WERI-Rb-1 (cell line): ENCODE data around the gene SLC30A4.

Experiments used
- DNase-seq: peaks from one replicate; pipeline ENCODE4 v3.0.0-alpha.2; 2020
- H3K27ac ChIP-seq: fragments of 250-450 bp; sonication (Bioruptor Pico); 2 replicates; pipeline ENCODE4 v1.5.1; 2020; ENCODE audit warnings: mild to moderate bottlenecking, moderate library complexity
- H3K27me3 ChIP-seq: fragments of 250-450 bp; sonication (Bioruptor Pico); 2 replicates; pipeline ENCODE4 v1.5.1; 2021; ENCODE audit warnings: mild to moderate bottlenecking, low read depth, moderate library complexity; ENCODE audit not compliant: insufficient read depth, severe bottlenecking
- H3K36me3 ChIP-seq: fragments of 250-450 bp; sonication (Bioruptor Pico); 2 replicates; pipeline ENCODE4 v1.5.1; 2020; ENCODE audit warnings: mild to moderate bottlenecking, moderate library complexity
- H3K4me3 ChIP-seq: 2 replicates; pipeline ENCODE4 v1.5.1; 2011; ENCODE audit warnings: low read depth, mild to moderate bottlenecking, control low read depth, low read length
- H3K9me3 ChIP-seq: fragments of 250-450 bp; sonication (Bioruptor Pico); 2 replicates; pipeline ENCODE4 v1.5.1; 2021; ENCODE audit warnings: mild to moderate bottlenecking, moderate library complexity; ENCODE audit not compliant: severe bottlenecking
- CTCF ChIP-seq: IDR thresholded peaks from 2 replicates; pipeline ENCODE4 v1.5.1; 2011; ENCODE audit warnings: low read depth, mild to moderate bottlenecking, control low read depth, inconsistent platforms, low read length

The SLC30A4 gene

GRCh38 chr15:45548753-45549520, 26.4 kb upstream of the SLC30A4 start:
- Histone ChIP-seq H3K27ac (no peak overlapping the region), H3K36me3 (no peaks in the 10 kb centered on the region), H3K27me3 (no peaks in the 10 kb centered on the region), H3K9me3 (no peaks in the 10 kb centered on the region), H3K4me3 (no peak overlapping the region)
- no peak for DNase-seq
- TF ChIP-seq CTCF = no peak

DNA sequence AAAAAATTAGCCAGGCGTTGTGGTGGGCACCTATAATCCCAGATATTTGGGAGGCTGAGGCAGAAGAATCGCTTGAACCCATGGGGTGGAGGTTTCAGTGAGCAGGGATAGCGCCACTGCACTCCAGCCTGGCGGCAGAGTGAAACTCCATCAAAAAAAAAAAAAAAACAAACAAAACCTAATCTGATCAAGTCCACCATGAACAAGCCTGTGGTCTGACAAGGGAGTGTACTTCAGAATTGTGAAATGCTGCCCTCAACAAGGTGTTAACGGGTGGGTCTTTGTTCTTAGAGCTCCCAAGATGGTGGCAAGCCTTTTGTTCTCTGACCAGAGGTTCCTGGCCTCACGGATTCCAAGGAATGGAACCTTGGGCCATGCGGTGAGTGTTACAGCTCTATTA, 24.2 kb upstream of the SLC30A4 start:
- Histone ChIP-seq H3K36me3 (no peaks in the 10 kb centered on the region), H3K27me3 (no peaks in the 10 kb centered on the region), H3K9me3 (no peaks in the 10 kb centered on the region), H3K4me3 (no peak overlapping the region), H3K27ac (no peak overlapping the region)
- TF ChIP-seq CTCF = no peak
- no peak for DNase-seq

- H3K27ac ChIP-seq = no peak overlapping the region
- H3K36me3 ChIP-seq = no peaks in the 10 kb centered on the region
- no peaks in the 10 kb centered on the region for H3K9me3 ChIP-seq
- H3K27me3 ChIP-seq = no peaks in the 10 kb centered on the region
- DNase-seq = no peak
- no peak overlapping the region for H3K4me3 ChIP-seq
- TF ChIP-seq CTCF = no peak
Measured at GRCh38 chr15:45544266-45545023, 21.9 kb upstream of the SLC30A4 start.

DNA sequence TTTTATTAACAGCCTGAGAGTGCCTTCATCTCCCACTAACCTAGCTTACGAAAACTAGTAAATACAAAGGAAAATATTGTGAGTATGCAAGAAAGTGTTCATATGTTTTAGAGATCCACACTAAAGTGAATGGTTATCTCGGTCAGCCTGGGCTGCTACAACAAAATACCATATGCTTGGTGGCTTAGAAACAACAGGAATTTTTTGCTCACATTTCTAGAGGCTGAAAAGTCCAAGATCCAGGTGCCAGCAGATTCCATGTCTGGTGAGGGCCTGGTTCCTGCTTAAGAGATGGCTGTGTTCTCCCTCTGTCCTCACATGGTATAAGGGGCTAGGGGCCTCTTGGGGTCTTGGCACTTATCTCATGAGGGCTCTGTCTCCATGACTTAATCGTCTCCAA, 20.5 kb upstream of the SLC30A4 start:
- DNase-seq = no peak
- H3K27me3 ChIP-seq = no peaks in the 10 kb centered on the region
- no peak overlapping the region for H3K4me3 ChIP-seq
- no peaks in the 10 kb centered on the region for H3K36me3 ChIP-seq
- no peak overlapping the region for H3K27ac ChIP-seq
- no peaks in the 10 kb centered on the region for H3K9me3 ChIP-seq
- no peak for TF ChIP-seq CTCF

DNA sequence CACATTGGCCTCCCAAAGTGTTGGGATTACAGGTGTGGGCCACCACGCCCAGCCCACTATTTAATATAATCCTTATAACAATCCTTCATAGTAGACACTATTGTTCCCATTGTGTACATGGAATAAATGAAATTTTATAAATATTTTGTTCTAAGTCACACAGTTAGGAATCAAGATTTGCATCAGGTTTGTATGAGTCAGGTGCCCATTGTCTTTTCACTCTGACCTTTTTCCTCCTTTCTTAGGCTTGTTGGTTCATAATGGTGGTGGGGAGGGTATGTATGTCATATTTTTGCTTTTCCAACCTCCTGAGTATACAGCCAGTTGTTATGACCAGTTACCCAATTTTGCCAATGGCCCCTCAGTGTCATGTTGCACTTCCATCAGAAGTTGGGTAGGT, 18.0 kb upstream of the SLC30A4 start:
- no peak for TF ChIP-seq CTCF
- H3K27me3 ChIP-seq = no peaks in the 10 kb centered on the region

DNA sequence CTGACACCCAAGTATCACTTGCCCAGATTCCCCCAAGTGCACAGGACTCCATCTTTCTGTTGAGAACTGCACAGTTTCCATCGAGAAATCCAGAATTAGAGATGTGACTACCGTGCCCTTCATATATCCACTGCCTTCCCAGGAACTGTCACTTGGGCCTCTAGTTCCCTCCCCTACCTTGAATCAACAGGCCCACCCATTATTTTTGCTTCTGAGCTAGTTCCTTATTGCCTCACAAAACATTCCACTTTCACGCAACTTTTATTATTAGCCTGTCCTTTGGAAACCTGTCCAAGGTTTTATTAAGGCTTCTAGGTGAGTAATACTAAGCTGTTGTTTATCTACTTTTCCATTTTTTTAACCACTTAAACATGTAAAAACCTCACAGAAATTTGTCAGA, 17.1 kb upstream of the SLC30A4 start:
- H3K4me3 ChIP-seq = no peak overlapping the region
- DNase-seq = no peak
- no peaks in the 10 kb centered on the region for H3K36me3 ChIP-seq
- no peak overlapping the region for H3K27ac ChIP-seq
- no peak for TF ChIP-seq CTCF
- H3K9me3 ChIP-seq = no peaks in the 10 kb centered on the region
- H3K27me3 ChIP-seq = no peaks in the 10 kb centered on the region

More for the DNA sequence above, 18.0 kb upstream of the SLC30A4 start:
- Histone ChIP-seq H3K9me3 (no peaks in the 10 kb centered on the region), H3K36me3 (no peaks in the 10 kb centered on the region), H3K4me3 (no peak overlapping the region), H3K27ac (no peak overlapping the region)
- DNase-seq = no peak
